Stimulated activated CD8-positive, alpha-beta memory T cell treated with anti-CD3 and anti-CD28 coated beads, Interleukin-7, amount 100 ng/mL, for 4 hours (primary cell): ENCODE results near the gene ZDHHC11B.

Source experiments
- DNase-seq, 2 donors: peaks; one replicate each; pipeline ENCODE4 v3.0.0-alpha.2; 2020; ENCODE audit warnings: low read depth in 2 of 2

The ZDHHC11B gene

GRCh38 chr5:673161-673830 lies 111.2 kb downstream of the ZDHHC11B start:
- DNase-seq = no peak

- DNase-seq = peak; percentile 20 to 37
Observed at GRCh38 chr5:672329-673160, 112.0 kb downstream of the ZDHHC11B start.

- peak; percentile 32 to 39 for DNase-seq
Observed at GRCh38 chr5:671459-672328, 112.8 kb downstream of the ZDHHC11B start.

- no peak for DNase-seq
Observed at GRCh38 chr5:670396-671270, 113.9 kb downstream of the ZDHHC11B start.

- no peak for DNase-seq
Observed at GRCh38 chr5:669842-670395, 114.6 kb downstream of the ZDHHC11B start.

- DNase-seq = no peak
Observed at GRCh38 chr5:669111-669841, 115.3 kb downstream of the ZDHHC11B start.

GRCh38 chr5:668283-668995 lies 116.1 kb downstream of the ZDHHC11B start:
- DNase-seq = no peak

- DNase-seq = no peak
Observed at GRCh38 chr5:666816-667498, 117.6 kb downstream of the ZDHHC11B start.

GRCh38 chr5:665956-666711 lies 118.4 kb downstream of the ZDHHC11B start:
- DNase-seq = no peak

- DNase-seq = no peak
Observed at GRCh38 chr5:665541-665955, 119.0 kb downstream of the ZDHHC11B start.

GRCh38 chr5:664994-665360 lies 119.6 kb downstream of the ZDHHC11B start:
- DNase-seq = no peak

- DNase-seq = no peak
Observed at GRCh38 chr5:664343-664993, 120.1 kb downstream of the ZDHHC11B start.

GRCh38 chr5:663436-664342 lies 120.8 kb downstream of the ZDHHC11B start:
- DNase-seq = no peak

GRCh38 chr5:662751-663435 lies 121.6 kb downstream of the ZDHHC11B start:
- DNase-seq = no peak

- no peak for DNase-seq
Observed at GRCh38 chr5:661891-662750, 122.4 kb downstream of the ZDHHC11B start.
